ENCODE data around the gene RABL3. TPM values are rescaled to one million over a fixed set of nuclear protein-coding genes. Genes with fewer than 3 reads are reported as not detected.
"Not testable (repeated sequence)": the region's sequence is repeated elsewhere in the genome, so short reads cannot be mapped to it uniquely, and the experiment has no call there.

RABL3 gene
- total RNA-seq, 1 experiment from 2014 or later: 21.8 TPM

GRCh38 chr3:120645083-120645845 lies 97.1 kb downstream of the RABL3 start:
- Mint-ChIP-seq H3K27ac (ENCODE audit: low read depth, unreplicated experiment) (no peak overlapping the region), H3K27me3 (ENCODE audit: insufficient read depth, unreplicated experiment) (no peaks in the 10 kb centered on the region), H3K4me1 (ENCODE audit: insufficient read depth, unreplicated experiment) (no peaks in the 10 kb centered on the region), H3K4me3 (ENCODE audit: unreplicated experiment) (no peak overlapping the region), H3K9me3 (ENCODE audit: unreplicated experiment) (no peaks in the 10 kb centered on the region), H3K36me3 (ENCODE audit: insufficient read depth, unreplicated experiment) (no peaks in the 10 kb centered on the region)
- TF ChIP-seq, protein P1, sequence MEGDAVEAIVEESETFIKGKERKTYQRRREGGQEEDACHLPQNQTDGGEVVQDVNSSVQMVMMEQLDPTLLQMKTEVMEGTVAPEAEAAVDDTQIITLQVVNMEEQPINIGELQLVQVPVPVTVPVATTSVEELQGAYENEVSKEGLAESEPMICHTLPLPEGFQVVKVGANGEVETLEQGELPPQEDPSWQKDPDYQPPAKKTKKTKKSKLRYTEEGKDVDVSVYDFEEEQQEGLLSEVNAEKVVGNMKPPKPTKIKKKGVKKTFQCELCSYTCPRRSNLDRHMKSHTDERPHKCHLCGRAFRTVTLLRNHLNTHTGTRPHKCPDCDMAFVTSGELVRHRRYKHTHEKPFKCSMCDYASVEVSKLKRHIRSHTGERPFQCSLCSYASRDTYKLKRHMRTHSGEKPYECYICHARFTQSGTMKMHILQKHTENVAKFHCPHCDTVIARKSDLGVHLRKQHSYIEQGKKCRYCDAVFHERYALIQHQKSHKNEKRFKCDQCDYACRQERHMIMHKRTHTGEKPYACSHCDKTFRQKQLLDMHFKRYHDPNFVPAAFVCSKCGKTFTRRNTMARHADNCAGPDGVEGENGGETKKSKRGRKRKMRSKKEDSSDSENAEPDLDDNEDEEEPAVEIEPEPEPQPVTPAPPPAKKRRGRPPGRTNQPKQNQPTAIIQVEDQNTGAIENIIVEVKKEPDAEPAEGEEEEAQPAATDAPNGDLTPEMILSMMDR (IDR thresholded peaks at IDR 0.05; ENCODE audit: unreplicated experiment): no peak
- BruUV-seq (replicated peaks): no TSS peak
- POLR2A ChIA-PET: no interaction called here
- intact Hi-C loops (cut with micrococcal nuclease): no loop called here
- no peak for DNase-seq (ENCODE audit: unreplicated experiment)
- CTCF ChIA-PET: interaction anchor here (0.6 to 0.7 kb wide), 2 partner anchors 128 to 1438 kb away, joined by 3 read pairs; no protein-coding TSS in a partner anchor

- intact Hi-C loops (cut with micrococcal nuclease): no loop called here
- CTCF ChIA-PET: interaction anchor here (0.8 kb wide), 1 partner anchor 284 kb away, joined by 3 read pairs; no protein-coding TSS in a partner anchor
- DNase-seq (ENCODE audit: unreplicated experiment): no peak
- TF ChIP-seq, protein P1 (IDR thresholded peaks at IDR 0.05; ENCODE audit: unreplicated experiment): no peak
- POLR2A ChIA-PET: interaction anchor here (0.6 kb wide), 1 partner anchor 296 kb away, joined by 3 read pairs; no protein-coding TSS in a partner anchor
- H3K9me3 Mint-ChIP-seq (ENCODE audit: unreplicated experiment): no peaks in the 10 kb centered on the region
- no peaks in the 10 kb centered on the region for H3K36me3 Mint-ChIP-seq (ENCODE audit: insufficient read depth, unreplicated experiment)
- H3K4me3 Mint-ChIP-seq (ENCODE audit: unreplicated experiment): no peak overlapping the region
- H3K27me3 Mint-ChIP-seq (ENCODE audit: insufficient read depth, unreplicated experiment): no peaks in the 10 kb centered on the region
- H3K27ac Mint-ChIP-seq (ENCODE audit: low read depth, unreplicated experiment): no peak overlapping the region
- no peaks in the 10 kb centered on the region for H3K4me1 Mint-ChIP-seq (ENCODE audit: insufficient read depth, unreplicated experiment)
- BruUV-seq (replicated peaks): no TSS peak
Observed at GRCh38 chr3:120642368-120642948, 99.9 kb downstream of the RABL3 start.

- no peak overlapping the region for H3K4me3 Mint-ChIP-seq (ENCODE audit: unreplicated experiment)
Observed at GRCh38 chr3:120641696-120642246, 100.5 kb downstream of the RABL3 start.

DNA sequence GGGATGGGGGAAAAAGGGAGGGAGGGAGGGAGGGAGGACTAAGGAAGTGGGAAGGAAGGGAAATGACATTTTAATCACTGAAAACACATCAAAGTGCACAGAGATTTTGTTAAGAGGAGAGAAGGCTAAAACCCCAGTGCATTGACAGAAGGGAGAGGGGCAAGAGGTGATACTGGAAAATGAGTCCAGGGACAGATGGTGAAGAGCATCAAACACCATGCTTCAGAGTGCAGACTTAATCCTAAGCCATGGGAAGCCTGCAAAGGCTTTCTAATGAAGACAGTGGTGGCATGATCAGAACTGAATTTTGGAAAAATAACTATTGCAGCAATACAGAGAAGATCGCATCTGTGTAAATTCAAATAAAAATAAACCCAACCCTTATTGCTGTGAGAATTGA lies 102.1 kb downstream of the RABL3 start:
- Mint-ChIP-seq H3K27ac (ENCODE audit: low read depth, unreplicated experiment) (no peak overlapping the region), H3K4me3 (ENCODE audit: unreplicated experiment) (no peak overlapping the region), H3K27me3 (ENCODE audit: insufficient read depth, unreplicated experiment) (no peaks in the 10 kb centered on the region), H3K4me1 (ENCODE audit: insufficient read depth, unreplicated experiment) (no peaks in the 10 kb centered on the region), H3K36me3 (ENCODE audit: insufficient read depth, unreplicated experiment) (no peaks in the 10 kb centered on the region), H3K9me3 (ENCODE audit: unreplicated experiment) (no peaks in the 10 kb centered on the region)
- intact Hi-C loops (cut with micrococcal nuclease): no loop called here
- DNase-seq (ENCODE audit: unreplicated experiment): no peak
- ChIA-PET POLR2A (no interaction called here), CTCF (no interaction called here)
- TF ChIP-seq, protein P1 (IDR thresholded peaks at IDR 0.05; ENCODE audit: unreplicated experiment): no peak
- no TSS peak for BruUV-seq (replicated peaks)

More at GRCh38 chr3:120641696-120642246, 100.5 kb downstream of the RABL3 start:
- Mint-ChIP-seq H3K9me3 (ENCODE audit: unreplicated experiment) (no peaks in the 10 kb centered on the region), H3K27ac (ENCODE audit: low read depth, unreplicated experiment) (no peak overlapping the region), H3K4me1 (ENCODE audit: insufficient read depth, unreplicated experiment) (no peaks in the 10 kb centered on the region), H3K36me3 (ENCODE audit: insufficient read depth, unreplicated experiment) (no peaks in the 10 kb centered on the region), H3K27me3 (ENCODE audit: insufficient read depth, unreplicated experiment) (no peaks in the 10 kb centered on the region)
- ChIA-PET POLR2A (no interaction called here), CTCF (no interaction called here)
- TF ChIP-seq, protein P1 (IDR thresholded peaks at IDR 0.05; ENCODE audit: unreplicated experiment): no peak
- intact Hi-C loops (cut with micrococcal nuclease): no loop called here
- no peak for DNase-seq (ENCODE audit: unreplicated experiment)
- BruUV-seq (replicated peaks): no TSS peak

DNA sequence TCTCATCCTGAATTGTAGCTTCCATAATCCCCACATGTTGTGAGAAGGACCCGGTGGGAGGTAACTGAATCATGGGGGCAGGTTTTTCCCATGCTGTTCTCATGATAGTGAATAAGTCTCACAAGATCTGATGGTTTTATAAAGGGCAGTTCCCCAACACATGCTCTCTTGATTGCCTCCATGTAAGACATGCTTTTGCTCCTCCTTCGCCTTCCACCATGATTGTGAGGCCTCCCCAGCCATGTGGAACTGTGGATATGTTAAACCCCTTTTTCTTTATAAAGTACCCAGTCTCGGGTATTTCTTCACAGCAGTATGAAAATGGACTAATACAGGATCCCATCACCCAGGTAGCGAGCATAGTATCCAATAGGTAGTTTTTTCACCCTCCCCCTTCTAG lies 103.5 kb downstream of the RABL3 start:
- H3K9me3 Mint-ChIP-seq (ENCODE audit: unreplicated experiment); H3K4me1 Mint-ChIP-seq (ENCODE audit: insufficient read depth, unreplicated experiment); H3K4me3 Mint-ChIP-seq (ENCODE audit: unreplicated experiment); H3K36me3 Mint-ChIP-seq (ENCODE audit: insufficient read depth, unreplicated experiment); BruUV-seq (replicated peaks); DNase-seq (ENCODE audit: unreplicated experiment); H3K27me3 Mint-ChIP-seq (ENCODE audit: insufficient read depth, unreplicated experiment); intact Hi-C loops (cut with micrococcal nuclease); H3K27ac Mint-ChIP-seq (ENCODE audit: low read depth, unreplicated experiment); POLR2A ChIA-PET; CTCF ChIA-PET: not testable (repeated sequence)
